NCI-H1930 (cell line): Measurements from ENCODE around the gene LTA4H.

ENCODE experiments used
- DNase-seq, 2 experiments: peaks; one replicate each; lab custom pipeline; 2025; lab: John Stamatoyannopoulos, UW

Gene LTA4H

GRCh38 chr12:96057986-96058553 is 22.7 kb upstream of the LTA4H start:
- no peak for DNase-seq

DNA sequence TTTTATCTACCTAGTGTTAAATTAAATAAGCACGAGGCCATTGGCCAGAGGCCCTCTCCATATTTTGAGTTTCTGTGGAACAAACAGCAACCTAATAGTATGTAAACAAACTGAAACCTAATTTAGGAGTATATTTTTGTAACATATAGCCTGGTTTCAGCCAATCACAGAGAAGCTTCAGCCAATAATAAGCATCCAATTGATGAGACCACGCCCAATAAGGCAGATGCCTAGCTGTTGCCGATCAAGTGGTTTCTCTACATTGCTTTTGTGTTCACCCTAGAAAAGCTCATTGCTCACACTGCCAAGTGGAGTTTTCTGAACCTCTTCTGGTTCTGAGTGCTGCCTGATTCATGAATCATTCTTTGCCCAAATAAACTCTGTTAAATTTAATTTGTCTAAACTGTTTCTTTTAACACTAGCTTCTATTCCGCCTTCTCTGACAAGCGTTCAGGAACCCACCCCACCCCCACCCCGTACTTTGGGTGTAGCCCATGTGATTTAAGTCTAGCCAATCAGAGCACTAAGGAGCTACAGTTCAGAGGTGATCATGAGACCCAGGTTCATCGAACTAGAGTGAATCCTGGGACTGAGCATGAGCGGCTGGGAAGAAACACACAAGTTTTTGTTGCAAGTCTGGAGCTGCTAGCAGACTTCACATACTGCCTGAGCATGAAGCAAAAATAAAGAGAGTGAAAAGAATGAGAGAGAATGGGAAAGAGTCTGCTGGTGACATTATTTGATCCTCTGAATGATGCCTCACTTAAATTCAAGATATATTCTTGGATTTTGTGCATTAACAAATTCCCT is 21.5 kb upstream of the LTA4H start:
- no peak for DNase-seq

DNA sequence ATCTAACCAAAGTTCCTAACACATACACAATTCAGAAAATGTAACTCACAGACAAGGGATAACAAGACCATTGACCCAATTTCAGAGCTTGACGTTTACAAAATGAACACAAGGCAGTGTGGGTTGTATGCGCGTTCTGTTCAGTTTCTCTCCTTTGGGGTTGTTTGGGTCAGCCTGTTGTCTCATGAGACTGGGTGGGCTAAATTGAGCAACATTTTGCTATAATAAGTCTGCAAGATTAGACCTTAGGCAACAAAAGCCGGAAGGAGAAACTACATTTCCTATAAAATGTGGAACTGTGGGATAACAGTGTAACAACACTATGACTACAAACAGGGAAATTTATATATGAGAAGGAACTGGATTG is 18.8 kb upstream of the LTA4H start:
- DNase-seq: no peak

- DNase-seq: no peak
Observed at GRCh38 chr12:96053476-96054243, 18.3 kb upstream of the LTA4H start.

DNA sequence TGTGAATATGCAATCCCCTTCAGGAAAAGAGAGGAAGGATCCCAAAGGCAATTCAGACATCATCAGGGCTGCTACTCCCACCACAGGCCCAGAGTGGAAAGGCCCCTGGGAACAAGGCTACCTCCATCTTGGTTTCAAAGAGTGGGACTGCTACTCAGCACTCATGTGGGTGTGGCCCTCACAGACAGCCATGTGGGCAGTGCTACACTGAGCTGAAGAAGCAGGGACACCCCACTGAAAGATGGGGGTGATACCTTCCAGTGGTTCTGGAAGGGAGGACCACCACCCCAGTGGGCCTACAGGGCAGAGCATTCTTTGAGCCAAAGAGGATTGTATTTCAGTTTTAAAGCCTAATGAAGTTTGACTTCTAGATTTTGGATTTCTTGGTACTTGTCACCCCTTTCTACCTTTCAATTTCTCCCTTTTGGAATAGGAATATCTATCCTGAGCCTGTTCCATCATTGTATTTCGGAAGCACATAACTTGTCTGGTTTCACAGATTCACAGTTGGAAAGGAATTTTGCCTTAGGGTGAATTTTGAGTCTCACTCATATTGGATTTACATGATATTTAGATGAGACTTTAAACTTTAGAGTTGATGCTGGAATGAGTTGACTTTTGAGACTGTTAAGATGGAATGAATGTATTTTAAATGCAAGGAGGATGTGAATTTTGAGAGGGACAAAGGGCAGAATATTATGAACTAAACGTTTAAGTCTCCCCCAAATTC is 16.5 kb upstream of the LTA4H start:
- DNase-seq: no peak

DNA sequence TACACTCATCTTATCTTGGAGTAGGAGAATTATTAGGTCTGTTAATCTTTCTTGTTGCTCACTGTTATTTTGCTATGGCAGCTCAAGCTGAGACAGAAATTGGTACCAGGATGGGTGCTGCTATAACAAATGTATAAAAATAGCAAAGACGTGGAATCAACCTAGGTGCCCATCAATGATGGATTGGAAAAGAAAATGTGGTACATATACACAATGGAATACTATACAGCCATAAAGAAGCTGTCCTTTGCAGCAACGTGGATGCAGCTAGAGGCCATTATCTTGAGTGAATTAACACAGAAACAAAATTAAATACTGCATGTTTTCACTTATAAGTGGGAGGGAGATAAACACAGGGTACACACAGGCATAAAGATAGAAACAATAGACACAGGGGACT is 14.8 kb upstream of the LTA4H start:
- DNase-seq: no peak

DNA sequence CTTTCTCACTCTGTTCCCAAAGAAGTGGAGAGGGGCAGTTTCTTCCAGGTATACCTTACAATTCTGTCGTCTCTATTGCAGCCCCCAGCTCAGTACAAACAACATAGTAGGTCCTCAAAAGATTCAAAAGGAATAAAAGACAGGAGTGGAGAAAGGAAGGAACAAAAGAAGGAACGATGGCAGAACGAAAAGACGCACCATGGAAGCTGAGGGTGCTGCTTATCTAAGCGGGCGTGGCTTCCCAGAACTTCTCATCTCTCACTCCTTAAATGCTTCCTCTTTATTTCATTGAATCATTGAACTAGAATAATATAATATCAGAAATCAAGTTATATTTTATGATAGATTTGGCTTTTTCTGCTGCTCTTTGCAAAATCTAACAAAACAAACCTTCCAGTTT is 13.7 kb upstream of the LTA4H start:
- no peak for DNase-seq

DNA sequence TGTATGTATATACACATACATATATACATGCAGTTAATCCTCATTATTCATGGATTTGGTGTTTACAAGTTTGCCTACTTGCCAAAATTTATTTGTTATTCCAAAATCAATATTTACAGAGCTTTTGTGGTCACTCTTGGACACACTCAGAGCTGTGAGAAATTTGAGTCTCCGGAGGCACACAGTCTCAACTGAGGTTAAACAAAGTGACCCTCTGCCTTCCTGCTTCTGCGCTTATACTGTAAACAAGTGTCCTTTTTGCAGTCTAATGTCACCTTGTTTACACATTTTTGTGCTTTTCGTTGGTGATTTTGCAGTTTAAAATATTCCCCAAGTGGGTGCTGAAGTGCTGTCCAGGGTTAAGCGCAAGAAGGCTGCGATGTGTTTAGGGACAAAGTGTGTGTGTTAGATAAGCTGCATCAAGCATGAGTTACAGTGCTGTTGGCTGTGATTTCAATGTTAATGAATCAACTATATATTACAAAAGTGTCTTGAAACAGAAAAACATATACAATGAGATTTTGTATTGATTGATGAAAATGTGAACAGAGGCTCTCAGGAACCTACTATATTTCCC is 13.1 kb upstream of the LTA4H start:
- DNase-seq: no peak

DNA sequence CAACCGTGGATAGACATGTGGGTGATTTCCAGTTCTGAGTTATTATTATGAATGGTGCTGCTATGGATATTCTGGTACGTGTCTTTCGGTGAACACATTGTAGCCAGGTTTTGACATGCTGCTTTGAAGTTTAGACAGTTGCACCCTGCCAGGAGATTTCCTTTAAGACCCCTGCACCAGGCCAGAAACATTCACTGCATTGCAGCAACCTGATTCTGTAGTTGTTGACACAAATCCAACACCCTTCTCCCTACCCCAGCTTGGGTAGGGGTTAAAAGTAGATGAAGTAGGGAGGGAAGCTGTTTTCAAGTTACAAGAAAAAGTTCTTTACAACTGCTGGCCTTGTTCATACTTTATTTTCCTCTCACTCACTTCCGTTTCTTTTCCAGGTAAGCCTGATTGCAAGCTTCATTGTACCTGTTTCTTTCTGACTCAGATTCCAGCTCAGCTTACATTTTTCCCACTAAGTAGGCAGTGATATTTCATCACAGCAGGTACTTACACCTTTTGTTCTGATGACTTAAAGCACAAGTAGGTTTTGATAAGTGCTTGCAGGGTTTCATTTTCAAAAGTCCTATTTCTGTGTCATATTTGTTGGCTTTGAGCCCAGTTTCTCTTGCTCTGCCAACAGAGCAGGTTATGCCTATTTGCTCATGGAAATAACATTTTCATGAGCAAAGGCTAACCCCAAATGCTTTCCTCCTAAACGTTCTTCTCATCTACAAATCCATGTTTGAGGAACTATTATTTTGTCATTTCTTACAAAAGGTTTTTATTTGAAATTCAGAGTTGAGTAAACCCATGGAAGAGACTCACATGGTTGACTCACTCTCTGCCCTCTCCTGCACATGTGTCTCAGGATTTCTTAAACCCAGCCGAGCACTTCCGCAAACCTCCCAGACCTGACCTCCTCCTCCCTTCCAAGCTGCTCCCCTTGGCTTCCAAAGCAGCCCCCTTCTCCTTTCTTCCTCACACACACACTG is 12.1 kb upstream of the LTA4H start:
- no peak for DNase-seq

- DNase-seq: no peak
Observed at GRCh38 chr12:96046543-96047228, 11.3 kb upstream of the LTA4H start.

DNA sequence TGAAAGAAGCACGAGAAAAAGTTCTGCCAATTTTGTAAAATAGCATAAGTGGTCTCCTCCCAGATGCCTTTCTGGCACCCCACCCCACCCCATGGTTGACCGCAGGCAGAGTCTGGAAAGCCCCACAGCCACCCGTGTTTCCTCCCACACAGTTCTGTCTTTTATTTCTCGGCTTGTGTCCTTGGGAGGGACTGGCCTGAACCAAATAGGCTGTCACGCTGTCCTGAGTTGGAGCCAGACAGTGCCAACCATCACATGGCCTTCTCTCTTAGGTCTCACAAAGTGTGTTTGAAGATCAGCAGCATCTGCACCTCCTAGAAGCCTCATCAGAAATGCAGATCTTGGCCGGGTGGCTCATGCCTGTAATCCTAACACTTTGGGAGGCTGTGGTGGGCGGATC is 10.2 kb upstream of the LTA4H start:
- DNase-seq: no peak

- no peak for DNase-seq
Observed at GRCh38 chr12:96044943-96045290, 9.5 kb upstream of the LTA4H start.

- DNase-seq: no peak
Observed at GRCh38 chr12:96044017-96044942, 8.9 kb upstream of the LTA4H start.

- no peak for DNase-seq
Observed at GRCh38 chr12:96041181-96041580, 5.8 kb upstream of the LTA4H start.

- DNase-seq: no peak
Observed at GRCh38 chr12:96040305-96041133, 5.1 kb upstream of the LTA4H start.

GRCh38 chr12:96039516-96039915 is 4.1 kb upstream of the LTA4H start:
- DNase-seq: no peak

DNA sequence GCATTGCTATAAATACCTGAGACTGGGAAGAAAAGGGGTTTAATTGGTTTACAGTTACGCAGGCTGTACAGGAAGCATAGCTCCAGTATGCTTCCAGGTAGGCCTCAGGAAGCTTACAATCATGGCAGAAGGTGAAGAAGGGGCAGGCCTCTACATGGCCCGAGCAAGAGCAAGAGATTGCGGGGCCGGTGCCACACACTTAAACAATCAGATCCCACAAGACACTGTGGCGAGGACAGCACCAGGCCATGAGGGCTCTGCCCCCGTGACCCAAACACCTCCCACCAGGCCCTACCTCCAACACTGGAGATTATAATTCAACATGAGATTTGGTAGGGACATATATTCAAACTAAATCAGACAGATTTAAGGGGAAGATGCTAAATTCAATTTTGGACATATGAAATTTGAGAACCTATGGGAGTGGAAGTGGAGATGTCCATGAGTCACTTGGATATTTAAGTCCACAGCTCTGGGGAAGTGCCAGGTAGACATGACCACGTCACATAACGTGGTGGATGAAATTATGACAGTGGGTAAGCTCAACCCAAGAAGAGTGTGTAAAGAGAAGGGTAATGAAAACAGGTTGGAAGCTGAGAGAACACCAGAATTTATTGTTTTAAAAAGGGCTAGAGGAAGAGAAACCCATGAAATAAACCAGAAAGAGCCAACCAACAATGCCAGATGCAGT is 1.5 kb upstream of the LTA4H start:
- no peak for DNase-seq
